HuH-7 (cell line): ENCODE data around the gene GTF2B.
"Not testable (repeated sequence)": the region's sequence is repeated elsewhere in the genome, so short reads cannot be mapped to it uniquely, and the experiment has no call there.

Experiments
- DNase-seq: peaks from one replicate; pipeline ENCODE4 v3.0.0; 2011; ENCODE audit warnings: low spot score

Gene GTF2B

GRCh38 chr1:88883156-88883555 lies 8.2 kb downstream of the GTF2B start:
- DNase-seq: no peak

- DNase-seq: not testable (repeated sequence)
These were observed 10.7 kb downstream of the GTF2B start for GRCh38 chr1:88880717-88881116.

- no peak for DNase-seq
These were observed 12.6 kb downstream of the GTF2B start for GRCh38 chr1:88878731-88879130.

GRCh38 chr1:88877911-88878310 lies 13.5 kb downstream of the GTF2B start:
- DNase-seq: no peak

GRCh38 chr1:88877382-88877825 lies 14.0 kb downstream of the GTF2B start:
- no peak for DNase-seq

- no peak for DNase-seq
These were observed 14.6 kb downstream of the GTF2B start for GRCh38 chr1:88876573-88877365.

GRCh38 chr1:88875595-88875994 lies 15.8 kb downstream of the GTF2B start:
- no peak for DNase-seq

GRCh38 chr1:88873737-88874349 lies 17.5 kb downstream of the GTF2B start:
- DNase-seq: no peak

GRCh38 chr1:88869644-88870043 lies 21.7 kb downstream of the GTF2B start:
- not testable (repeated sequence) for DNase-seq

GRCh38 chr1:88867743-88868521 lies 23.4 kb downstream of the GTF2B start:
- no peak for DNase-seq

GRCh38 chr1:88851303-88852063 lies 39.9 kb downstream of the GTF2B start:
- no peak for DNase-seq

GRCh38 chr1:88847643-88848042 lies 43.7 kb downstream of the GTF2B start:
- DNase-seq: no peak

- no peak for DNase-seq
These were observed 65.6 kb downstream of the GTF2B start for GRCh38 chr1:88825721-88826120.

- not testable (repeated sequence) for DNase-seq
These were observed 71.7 kb downstream of the GTF2B start for GRCh38 chr1:88819642-88820041.

- no peak for DNase-seq
These were observed 77.9 kb downstream of the GTF2B start for GRCh38 chr1:88813471-88813870.

- no peak for DNase-seq
These were observed 79.0 kb downstream of the GTF2B start for GRCh38 chr1:88812366-88812765.

GRCh38 chr1:88803444-88803843 lies 87.9 kb downstream of the GTF2B start:
- DNase-seq: no peak

- no peak for DNase-seq
These were observed 88.4 kb downstream of the GTF2B start for GRCh38 chr1:88802950-88803349.
